Measurements from ENCODE around the gene NDUFV3.
"Not testable (repeated sequence)": the region's sequence is repeated elsewhere in the genome, so short reads cannot be mapped to it uniquely, and the experiment has no call there.

The NDUFV3 gene

DNA sequence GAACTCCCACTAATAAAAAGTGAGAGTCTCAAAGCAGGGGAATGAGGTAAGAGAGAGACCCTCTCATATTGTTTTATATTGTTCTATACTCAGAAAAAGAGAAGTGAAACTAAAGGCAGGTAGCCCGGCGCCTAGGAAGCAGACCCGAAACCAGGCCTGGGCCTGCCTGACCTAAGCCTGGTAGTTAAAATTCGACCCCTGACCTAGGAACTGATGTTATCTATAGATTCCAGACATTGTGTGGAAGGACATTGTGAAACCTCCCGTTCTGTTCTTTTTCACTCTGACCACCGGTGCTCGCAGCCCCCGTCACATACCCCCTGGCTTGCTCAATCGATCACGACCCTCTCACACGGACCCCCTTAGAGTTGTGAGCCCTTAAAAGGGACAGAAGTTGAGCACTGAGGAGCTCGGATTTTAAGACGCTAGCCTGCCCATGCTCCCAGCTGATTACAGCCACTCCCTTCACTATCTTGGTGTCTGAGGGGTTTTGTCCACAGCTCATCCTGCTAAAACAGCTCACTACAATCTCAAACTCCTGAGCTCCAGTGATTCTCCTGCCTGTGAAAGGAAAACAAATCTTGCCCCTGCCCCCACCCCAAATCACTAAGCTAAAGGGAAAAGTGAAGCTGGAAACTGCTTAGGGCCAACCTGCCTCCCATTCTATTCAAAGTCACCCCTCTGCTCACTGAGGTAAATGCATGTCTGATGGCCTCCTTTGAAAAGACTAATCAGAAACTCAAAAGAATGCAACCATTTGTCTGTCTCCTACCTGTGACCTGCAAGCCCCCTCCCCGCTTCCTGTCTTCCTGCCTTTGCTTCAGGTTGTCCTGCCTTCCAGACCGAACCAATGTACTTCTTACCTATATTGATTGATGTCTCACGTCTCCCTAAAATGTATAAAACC is 44.2 kb downstream of the NDUFV3 start:
- not testable (repeated sequence) for DNase-seq

GRCh38 chr21:42937960-42938605 is 45.0 kb downstream of the NDUFV3 start:
- no peak for DNase-seq

GRCh38 chr21:42938606-42938995 is 45.5 kb downstream of the NDUFV3 start:
- not testable (repeated sequence) for DNase-seq

- DNase-seq, result no peak
Observed at GRCh38 chr21:42939582-42940413, 46.7 kb downstream of the NDUFV3 start.

GRCh38 chr21:42941696-42942085 is 48.6 kb downstream of the NDUFV3 start:
- DNase-seq, result no peak

- DNase-seq, result no peak
Observed at GRCh38 chr21:42942244-42942643, 49.1 kb downstream of the NDUFV3 start.

- DNase-seq, result not testable (repeated sequence)
Observed at GRCh38 chr21:42949094-42949755, 56.1 kb downstream of the NDUFV3 start.

GRCh38 chr21:42951193-42951592 is 58.1 kb downstream of the NDUFV3 start:
- not testable (repeated sequence) for DNase-seq

DNA sequence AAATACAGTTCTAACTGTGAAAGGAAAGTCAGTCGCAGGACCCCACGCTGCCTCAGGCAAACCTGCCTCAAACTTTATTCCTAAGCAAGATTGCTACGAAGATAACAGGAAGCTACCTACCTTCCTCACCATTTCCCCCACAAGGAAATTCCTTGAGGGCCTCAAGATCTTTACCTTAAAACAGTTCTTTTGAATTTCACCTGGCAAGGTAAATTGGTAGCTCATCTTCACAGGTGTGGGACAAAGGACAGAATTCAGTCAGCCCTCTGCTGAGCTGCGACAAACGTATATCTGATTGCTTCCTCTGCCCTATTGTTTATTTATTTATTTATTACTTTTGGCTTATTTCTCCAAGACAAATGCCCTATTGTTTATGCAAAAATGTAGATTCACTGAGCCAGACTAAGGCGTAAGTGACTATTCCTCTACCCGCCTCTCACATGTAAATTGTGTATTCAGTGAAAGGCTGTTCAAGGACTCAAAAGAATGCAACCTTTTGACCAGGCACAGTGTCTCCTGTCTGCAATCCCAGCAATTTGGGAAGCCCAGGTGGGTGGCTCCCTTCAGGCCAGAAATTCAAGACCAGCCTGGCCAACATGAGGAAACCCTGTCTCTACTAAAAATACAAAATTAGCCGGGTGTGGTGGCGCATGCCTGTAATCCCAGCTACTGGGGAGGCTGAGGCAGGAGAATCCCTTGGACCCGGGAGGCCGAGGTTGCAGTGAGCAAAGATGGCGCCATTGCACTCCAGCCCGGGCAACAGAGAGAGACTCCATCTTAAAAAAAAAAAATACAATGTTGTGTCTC is 63.9 kb downstream of the NDUFV3 start:
- DNase-seq, result no peak

GRCh38 chr21:42958122-42958521 is 65.0 kb downstream of the NDUFV3 start:
- not testable (repeated sequence) for DNase-seq

- DNase-seq, result no peak
Observed at GRCh38 chr21:42959728-42960127, 66.6 kb downstream of the NDUFV3 start.

DNA sequence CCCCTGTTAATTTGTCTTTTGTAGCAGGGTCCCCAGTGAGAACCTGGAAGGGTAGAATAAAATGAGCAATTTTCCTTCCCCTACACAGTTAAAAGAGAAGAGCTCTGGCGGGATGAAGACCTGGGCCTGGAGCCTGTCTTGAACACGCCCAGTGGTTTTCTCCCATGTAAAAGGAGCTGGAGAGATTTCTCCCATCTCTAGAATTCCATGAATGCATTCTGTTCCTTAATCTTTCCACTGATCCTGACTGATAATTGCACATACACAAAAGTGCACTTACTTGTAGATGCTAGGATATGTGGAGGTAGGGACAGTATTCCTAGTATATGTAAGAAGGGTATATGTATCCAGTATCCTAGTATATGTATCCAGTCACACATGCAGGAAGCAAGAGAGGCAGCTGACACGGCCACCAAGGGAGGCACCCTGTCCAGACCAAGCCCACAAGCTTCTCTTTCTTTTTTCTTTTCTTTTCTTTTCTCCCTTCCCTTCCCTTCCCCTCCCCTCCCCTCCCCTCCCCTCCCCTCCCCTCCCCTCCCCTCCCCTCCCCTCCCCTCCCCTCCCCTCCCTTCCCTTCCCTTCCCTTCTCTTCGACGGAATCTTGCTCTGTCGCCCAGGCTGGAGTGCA is 69.4 kb downstream of the NDUFV3 start:
- DNase-seq, result no peak

Data from activated CD4-positive, alpha-beta T cell treated with anti-CD3 and anti-CD28 coated beads, Interleukin-2, Interleukin-6, amounts not matched to agents 100 ng/mL and 50 ng/mL, durations not matched to agents 16 hours and 8 hours (primary cell).